ENCODE data around the gene PAFAH1B1.

GRCh38 chr17:2685696-2686095 is 92.2 kb downstream of the PAFAH1B1 start:
- TF ChIP-seq CTCF (IDR thresholded peaks at IDR 0.05) (no peak), POLR2A (IDR thresholded peaks at IDR 0.05) (no peak), EP300 (IDR thresholded peaks at IDR 0.05; ENCODE audit: low read depth) (no peak), POLR2AphosphoS5 (IDR thresholded peaks at IDR 0.05) (no peak)

Data from transverse colon (tissue), 4 donors.